ENCODE results near the gene FAM32A.

FAM32A gene

GRCh38 chr19:16222806-16223205, 37.6 kb downstream of the FAM32A start:
- H3K27me3 ChIP-seq (ENCODE audit: control insufficient read depth in 5 of 5, insufficient read depth in 4 of 5, low read length in 5 of 5) = no peaks in the 10 kb centered on the region
- H3K36me3 ChIP-seq (ENCODE audit: control insufficient read depth in 5 of 5, insufficient read depth in 5 of 5, low read length in 5 of 5) = peaks cover 8 to 90% (median 80%) of the 10 kb centered on the region in 5 donors
- H3K4me3 ChIP-seq (ENCODE audit: low read depth in 1 of 5, low read length in 5 of 5) = no peak overlapping the region
- H3K9me3 ChIP-seq (ENCODE audit: control insufficient read depth in 5 of 5, low read length in 5 of 5) = peaks cover 0 to 23% (median 20%) of the 10 kb centered on the region in 5 donors
- no peak overlapping the region for H3K27ac ChIP-seq (ENCODE audit: low read depth, low read length)
- no peak overlapping the region for H3K9ac ChIP-seq (ENCODE audit: low read length in 5 of 5)
- peaks cover 0 to 2% (median 0%) of the 10 kb centered on the region in 5 donors for H3K4me1 ChIP-seq (ENCODE audit: control insufficient read depth in 5 of 5, insufficient read depth in 5 of 5, low read length in 5 of 5)

GRCh38 chr19:16223746-16224145, 38.5 kb downstream of the FAM32A start:
- H3K27me3 ChIP-seq (ENCODE audit: control insufficient read depth in 5 of 5, insufficient read depth in 4 of 5, low read length in 5 of 5) = no peaks in the 10 kb centered on the region
- no peaks in the 10 kb centered on the region for H3K4me1 ChIP-seq (ENCODE audit: control insufficient read depth in 5 of 5, insufficient read depth in 5 of 5, low read length in 5 of 5)
- no peak overlapping the region for H3K27ac ChIP-seq (ENCODE audit: low read depth, low read length)
- H3K36me3 ChIP-seq (ENCODE audit: control insufficient read depth in 5 of 5, insufficient read depth in 5 of 5, low read length in 5 of 5) = peaks cover 8 to 90% (median 82%) of the 10 kb centered on the region in 5 donors
- H3K4me3 ChIP-seq (ENCODE audit: low read depth in 1 of 5, low read length in 5 of 5) = no peak overlapping the region
- no peak overlapping the region for H3K9ac ChIP-seq (ENCODE audit: low read length in 5 of 5)
- peaks cover 0 to 23% (median 20%) of the 10 kb centered on the region in 5 donors for H3K9me3 ChIP-seq (ENCODE audit: control insufficient read depth in 5 of 5, low read length in 5 of 5)

GRCh38 chr19:16224293-16225045, 39.3 kb downstream of the FAM32A start:
- H3K4me1 ChIP-seq (ENCODE audit: control insufficient read depth in 5 of 5, insufficient read depth in 5 of 5, low read length in 5 of 5) = no peaks in the 10 kb centered on the region
- H3K4me3 ChIP-seq (ENCODE audit: low read depth in 1 of 5, low read length in 5 of 5) = no peak overlapping the region
- H3K27me3 ChIP-seq (ENCODE audit: control insufficient read depth in 5 of 5, insufficient read depth in 4 of 5, low read length in 5 of 5) = no peaks in the 10 kb centered on the region
- H3K36me3 ChIP-seq (ENCODE audit: control insufficient read depth in 5 of 5, insufficient read depth in 5 of 5, low read length in 5 of 5) = peaks cover 8 to 96% (median 86%) of the 10 kb centered on the region in 5 donors
- peaks cover 0 to 23% (median 20%) of the 10 kb centered on the region in 5 donors for H3K9me3 ChIP-seq (ENCODE audit: control insufficient read depth in 5 of 5, low read length in 5 of 5)
- H3K9ac ChIP-seq (ENCODE audit: low read length in 5 of 5) = no peak overlapping the region
- H3K27ac ChIP-seq (ENCODE audit: low read depth, low read length) = no peak overlapping the region

- Histone ChIP-seq H3K4me1 (ENCODE audit: control insufficient read depth in 5 of 5, insufficient read depth in 5 of 5, low read length in 5 of 5) (no peaks in the 10 kb centered on the region), H3K27me3 (ENCODE audit: control insufficient read depth in 5 of 5, insufficient read depth in 4 of 5, low read length in 5 of 5) (no peaks in the 10 kb centered on the region), H3K27ac (ENCODE audit: low read depth, low read length) (no peak overlapping the region), H3K36me3 (ENCODE audit: control insufficient read depth in 5 of 5, insufficient read depth in 5 of 5, low read length in 5 of 5) (peaks cover 4 to 96% (median 90%) of the 10 kb centered on the region in 5 donors), H3K9me3 (ENCODE audit: control insufficient read depth in 5 of 5, low read length in 5 of 5) (peaks cover 0 to 14% (median 14%) of the 10 kb centered on the region in 5 donors), H3K9ac (ENCODE audit: low read length in 5 of 5) (no peak overlapping the region), H3K4me3 (ENCODE audit: low read depth in 1 of 5, low read length in 5 of 5) (no peak overlapping the region)
These were observed 40.3 kb downstream of the FAM32A start for GRCh38 chr19:16225279-16226183.

- Histone ChIP-seq H3K4me3 (ENCODE audit: low read depth in 1 of 5, low read length in 5 of 5) (no peak overlapping the region), H3K36me3 (ENCODE audit: control insufficient read depth in 5 of 5, insufficient read depth in 5 of 5, low read length in 5 of 5) (peaks cover 4 to 94% (median 90%) of the 10 kb centered on the region in 5 donors), H3K27ac (ENCODE audit: low read depth, low read length) (no peak overlapping the region), H3K9ac (ENCODE audit: low read length in 5 of 5) (no peak overlapping the region), H3K4me1 (ENCODE audit: control insufficient read depth in 5 of 5, insufficient read depth in 5 of 5, low read length in 5 of 5) (no peaks in the 10 kb centered on the region), H3K9me3 (ENCODE audit: control insufficient read depth in 5 of 5, low read length in 5 of 5) (peaks cover 0 to 7% (median 7%) of the 10 kb centered on the region in 5 donors), H3K27me3 (ENCODE audit: control insufficient read depth in 5 of 5, insufficient read depth in 4 of 5, low read length in 5 of 5) (no peaks in the 10 kb centered on the region)
These were observed 41.0 kb downstream of the FAM32A start for GRCh38 chr19:16226184-16226591.

GRCh38 chr19:16226878-16227836, 41.9 kb downstream of the FAM32A start:
- no peak overlapping the region for H3K9ac ChIP-seq (ENCODE audit: low read length in 5 of 5)
- no peak overlapping the region for H3K4me3 ChIP-seq (ENCODE audit: low read depth in 1 of 5, low read length in 5 of 5)
- H3K27me3 ChIP-seq (ENCODE audit: control insufficient read depth in 5 of 5, insufficient read depth in 4 of 5, low read length in 5 of 5) = no peaks in the 10 kb centered on the region
- H3K27ac ChIP-seq (ENCODE audit: low read depth, low read length) = no peak overlapping the region
- H3K4me1 ChIP-seq (ENCODE audit: control insufficient read depth in 5 of 5, insufficient read depth in 5 of 5, low read length in 5 of 5) = no peaks in the 10 kb centered on the region
- H3K9me3 ChIP-seq (ENCODE audit: control insufficient read depth in 5 of 5, low read length in 5 of 5) = no peaks in the 10 kb centered on the region
- H3K36me3 ChIP-seq (ENCODE audit: control insufficient read depth in 5 of 5, insufficient read depth in 5 of 5, low read length in 5 of 5) = peaks cover 0 to 97% (median 90%) of the 10 kb centered on the region in 5 donors

GRCh38 chr19:16227837-16228636, 42.8 kb downstream of the FAM32A start:
- Histone ChIP-seq H3K4me3 (ENCODE audit: low read depth in 1 of 5, low read length in 5 of 5) (no peak overlapping the region), H3K27me3 (ENCODE audit: control insufficient read depth in 5 of 5, insufficient read depth in 4 of 5, low read length in 5 of 5) (no peaks in the 10 kb centered on the region), H3K9me3 (ENCODE audit: control insufficient read depth in 5 of 5, low read length in 5 of 5) (no peaks in the 10 kb centered on the region), H3K4me1 (ENCODE audit: control insufficient read depth in 5 of 5, insufficient read depth in 5 of 5, low read length in 5 of 5) (no peaks in the 10 kb centered on the region), H3K9ac (ENCODE audit: low read length in 5 of 5) (no peak overlapping the region), H3K27ac (ENCODE audit: low read depth, low read length) (no peak overlapping the region), H3K36me3 (ENCODE audit: control insufficient read depth in 5 of 5, insufficient read depth in 5 of 5, low read length in 5 of 5) (peaks cover 0 to 97% (median 91%) of the 10 kb centered on the region in 5 donors)

- H3K36me3 ChIP-seq (ENCODE audit: control insufficient read depth in 5 of 5, insufficient read depth in 5 of 5, low read length in 5 of 5) = peaks cover 0 to 97% (median 91%) of the 10 kb centered on the region in 5 donors
- no peak overlapping the region for H3K4me3 ChIP-seq (ENCODE audit: low read depth in 1 of 5, low read length in 5 of 5)
These were observed 43.6 kb downstream of the FAM32A start for GRCh38 chr19:16228637-16229321.

More at GRCh38 chr19:16228637-16229321, 43.6 kb downstream of the FAM32A start:
- Histone ChIP-seq H3K9me3 (ENCODE audit: control insufficient read depth in 5 of 5, low read length in 5 of 5) (no peaks in the 10 kb centered on the region), H3K9ac (ENCODE audit: low read length in 5 of 5) (no peak overlapping the region), H3K4me1 (ENCODE audit: control insufficient read depth in 5 of 5, insufficient read depth in 5 of 5, low read length in 5 of 5) (no peaks in the 10 kb centered on the region), H3K27me3 (ENCODE audit: control insufficient read depth in 5 of 5, insufficient read depth in 4 of 5, low read length in 5 of 5) (no peaks in the 10 kb centered on the region), H3K27ac (ENCODE audit: low read depth, low read length) (no peak overlapping the region)
